ENCODE data around the gene TMEM107.
"Not testable (repeated sequence)": the region's sequence is repeated elsewhere in the genome, so short reads cannot be mapped to it uniquely, and the experiment has no call there.

TMEM107 gene

GRCh38 chr17:8189041-8189710 is 13.0 kb upstream of the TMEM107 start:
- peak; percentile 36 for DNase-seq

- DNase-seq: no peak
These were observed 12.2 kb upstream of the TMEM107 start for GRCh38 chr17:8188263-8188839.

- peak; percentile 97 for DNase-seq
These were observed 11.5 kb upstream of the TMEM107 start for GRCh38 chr17:8187517-8188262.

GRCh38 chr17:8186787-8187516 is 10.8 kb upstream of the TMEM107 start:
- peak; percentile 97 for DNase-seq

- DNase-seq: no peak
These were observed 10.2 kb upstream of the TMEM107 start for GRCh38 chr17:8186446-8186786.

- DNase-seq: peak; percentile 92
These were observed 9.6 kb upstream of the TMEM107 start for GRCh38 chr17:8185582-8186445.

- no peak for DNase-seq
These were observed 985 bp upstream of the TMEM107 start for GRCh38 chr17:8176998-8177731.

- DNase-seq: no peak
These were observed 384 bp downstream of the TMEM107 start for GRCh38 chr17:8175795-8176196.

- no peak for DNase-seq
These were observed 2.3 kb downstream of the TMEM107 start for GRCh38 chr17:8173871-8174322.

- peak; percentile 95 for DNase-seq
These were observed 2.9 kb downstream of the TMEM107 start for GRCh38 chr17:8173056-8173870.

- not testable (repeated sequence) for DNase-seq
These were observed 6.0 kb downstream of the TMEM107 start for GRCh38 chr17:8170186-8170585.

- DNase-seq: no peak
These were observed 8.7 kb downstream of the TMEM107 start for GRCh38 chr17:8167526-8167925.

- no peak for DNase-seq
These were observed 9.4 kb downstream of the TMEM107 start for GRCh38 chr17:8166731-8167130.

GRCh38 chr17:8164815-8165131 is 11.4 kb downstream of the TMEM107 start:
- peak; percentile 43 for DNase-seq

GRCh38 chr17:8163978-8164814 is 12.0 kb downstream of the TMEM107 start:
- DNase-seq: peak; percentile 88

GRCh38 chr17:8162997-8163977 is 12.9 kb downstream of the TMEM107 start:
- no peak for DNase-seq

- peak; percentile 84 for DNase-seq
These were observed 13.8 kb downstream of the TMEM107 start, which contains the start of gene VAMP2 for GRCh38 chr17:8162233-8162996. VAMP2 (minus strand) TSS chr17:8162948; CDS start chr17:8162879, 69 bp downstream.
